Suprapubic skin (tissue), 4 donors: Measurements from ENCODE around the gene MLLT10.

Experiments
- EP300 ChIP-seq: sonication (generic); formaldehyde crosslinking; IDR thresholded peaks from one replicate; pipeline ENCODE4 v1.6.1; 2017; ENCODE audit warnings: antibody characterized with exemption
- POLR2A ChIP-seq, 2 donors: fragments of 450-650 bp; IDR thresholded peaks; one replicate each; pipeline ENCODE4 v1.6.1; 2017; ENCODE audit warnings: antibody characterized with exemption in 2 of 2, mild to moderate bottlenecking in 2 of 2, moderate library complexity in 2 of 2
- POLR2AphosphoS5 ChIP-seq, 3 donors: sonication (generic); formaldehyde crosslinking; IDR thresholded peaks; one replicate each; pipeline ENCODE4 v1.6.1; 2017; ENCODE audit warnings: antibody characterized with exemption in 3 of 3
- TF ChIP-seq, protein P1 (sequence below), 2 donors: fragments of 200-600 bp in 1 of 2; fragments of 450-650 bp in 1 of 2; sonication (generic) in 1 of 2; IDR thresholded peaks; one replicate each; pipeline ENCODE4 v1.5.1; 2016 to 2019; ENCODE audit warnings: antibody characterized with exemption in 2 of 2, mild to moderate bottlenecking in 1 of 2, moderate library complexity in 1 of 2

DNA sequence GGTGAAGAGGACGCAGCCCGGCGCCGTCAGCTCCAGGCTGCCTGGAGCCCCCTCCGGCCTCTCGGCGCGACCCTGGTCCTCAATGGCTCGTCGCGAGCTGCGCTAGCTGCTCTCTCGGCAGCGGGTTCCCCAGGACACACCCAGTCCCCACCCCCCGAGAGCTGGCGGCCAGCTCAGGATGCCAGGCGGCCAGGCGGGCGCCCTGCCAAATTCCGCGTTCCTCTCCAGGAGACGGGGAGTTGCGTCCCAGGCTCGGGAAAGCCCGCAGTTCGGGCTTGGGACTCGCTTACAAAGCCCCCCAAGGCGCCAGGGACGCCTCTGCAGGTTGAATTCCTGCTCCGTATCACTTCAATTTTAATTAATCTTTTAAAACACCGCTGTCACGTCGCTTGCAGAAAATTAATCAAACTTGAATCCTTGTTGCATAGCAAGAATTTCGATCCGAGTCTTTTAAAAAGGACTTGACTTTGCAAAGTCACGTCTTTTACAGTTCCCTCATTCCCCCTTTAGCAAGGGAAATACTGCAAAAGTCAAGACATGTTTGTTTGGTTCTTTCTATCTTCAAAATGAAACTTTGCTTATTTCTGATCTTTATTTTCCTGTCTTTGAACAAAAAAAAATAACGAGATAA lies 36.7 kb upstream of the MLLT10 start:
- no peak for TF ChIP-seq EP300
- TF ChIP-seq, protein P1, sequence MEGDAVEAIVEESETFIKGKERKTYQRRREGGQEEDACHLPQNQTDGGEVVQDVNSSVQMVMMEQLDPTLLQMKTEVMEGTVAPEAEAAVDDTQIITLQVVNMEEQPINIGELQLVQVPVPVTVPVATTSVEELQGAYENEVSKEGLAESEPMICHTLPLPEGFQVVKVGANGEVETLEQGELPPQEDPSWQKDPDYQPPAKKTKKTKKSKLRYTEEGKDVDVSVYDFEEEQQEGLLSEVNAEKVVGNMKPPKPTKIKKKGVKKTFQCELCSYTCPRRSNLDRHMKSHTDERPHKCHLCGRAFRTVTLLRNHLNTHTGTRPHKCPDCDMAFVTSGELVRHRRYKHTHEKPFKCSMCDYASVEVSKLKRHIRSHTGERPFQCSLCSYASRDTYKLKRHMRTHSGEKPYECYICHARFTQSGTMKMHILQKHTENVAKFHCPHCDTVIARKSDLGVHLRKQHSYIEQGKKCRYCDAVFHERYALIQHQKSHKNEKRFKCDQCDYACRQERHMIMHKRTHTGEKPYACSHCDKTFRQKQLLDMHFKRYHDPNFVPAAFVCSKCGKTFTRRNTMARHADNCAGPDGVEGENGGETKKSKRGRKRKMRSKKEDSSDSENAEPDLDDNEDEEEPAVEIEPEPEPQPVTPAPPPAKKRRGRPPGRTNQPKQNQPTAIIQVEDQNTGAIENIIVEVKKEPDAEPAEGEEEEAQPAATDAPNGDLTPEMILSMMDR (IDR thresholded peaks at IDR 0.05) = no peak
- TF ChIP-seq POLR2A (IDR thresholded peaks at IDR 0.05) = no peak
- no peak for TF ChIP-seq POLR2AphosphoS5 (IDR thresholded peaks at IDR 0.05)
